Thyroid gland (tissue), 4 donors: Measurements from ENCODE around the gene KLHL35.

Experiments
- CTCF ChIP-seq, 6 experiments: fragments of 200-600 bp in 3 of 6; fragments of 450-650 bp in 3 of 6; sonication (generic) in 3 of 6; IDR thresholded peaks; one replicate each; pipeline ENCODE4 v1.5.1; 2016 to 2019; ENCODE audit warnings: antibody characterized with exemption in 6 of 6, mild to moderate bottlenecking in 2 of 6, inconsistent platforms in 1 of 6, moderate library complexity in 1 of 6
- POLR2A ChIP-seq, 2 donors: fragments of 450-650 bp; IDR thresholded peaks; one replicate each; pipeline ENCODE4 v1.6.1; 2017; ENCODE audit warnings: antibody characterized with exemption in 2 of 2, mild to moderate bottlenecking in 2 of 2, moderate library complexity in 1 of 2

DNA sequence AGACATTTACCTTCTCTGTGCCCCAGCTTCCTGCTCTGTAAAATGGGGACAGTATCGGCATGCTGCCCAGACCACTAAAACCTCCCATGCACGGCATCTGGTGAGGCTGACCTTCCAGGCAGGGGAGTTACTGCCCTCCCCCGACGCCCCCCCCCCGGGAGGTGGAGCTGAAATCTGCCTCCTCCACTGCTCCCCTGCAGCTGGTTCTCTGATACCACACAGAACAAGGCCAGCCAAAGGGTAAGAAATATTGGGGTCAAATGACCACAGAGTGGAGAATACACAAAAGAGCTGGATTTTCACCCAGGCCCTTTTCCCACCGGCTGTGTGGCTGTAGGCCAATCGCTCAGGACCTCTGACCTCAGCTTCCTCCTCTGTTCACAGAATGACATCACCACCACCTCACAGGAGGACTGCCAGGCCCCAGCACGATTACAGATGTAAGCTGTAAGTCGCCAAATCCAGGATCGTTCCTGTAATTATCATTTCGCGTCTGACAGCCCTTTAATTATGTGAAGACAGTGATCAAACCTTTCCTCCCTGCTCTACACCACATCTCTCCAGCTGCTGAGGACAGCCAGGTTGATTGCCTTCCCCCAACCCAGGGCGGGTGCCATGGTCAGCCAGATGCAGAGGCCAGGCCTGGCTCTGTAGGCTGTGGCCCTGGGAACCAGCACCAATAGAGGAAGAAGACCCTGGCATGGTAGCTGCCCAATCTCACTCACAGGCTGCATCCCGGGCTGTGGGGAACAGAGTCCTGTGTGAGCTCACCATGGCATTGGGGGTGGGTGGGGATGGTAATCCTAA, 35.7 kb upstream of the KLHL35 start:
- TF ChIP-seq CTCF (IDR thresholded peaks at IDR 0.05) (no peak), POLR2A (IDR thresholded peaks at IDR 0.05) (no peak)
